Natural killer cell (primary cell): ENCODE data around the gene CTRB1. TPM values are rescaled to one million over a fixed set of nuclear protein-coding genes. Genes with fewer than 3 reads are reported as not detected.

ENCODE experiments used
- ATAC-seq, 3 donors: fragments of 150-1000 bp in 2 of 3; fragments of 200-7000 bp in 1 of 3; cut with Tn5 transposase; 1 replicate in 1 of 3; 2 replicates in 2 of 3; pipeline ENCODE4 v1.10.0; 2021; ENCODE audit warnings: mild to moderate bottlenecking in 2 of 3, moderate library complexity in 2 of 3
- DNase-seq, 2 donors: peaks; one replicate each; pipeline versions ENCODE4 v3.0.0 to v3.0.0-alpha.2; 2013 to 2021; ENCODE audit warnings: mixed read lengths in 1 of 2
- H3K27ac ChIP-seq: one replicate; pipeline ENCODE4 v1.5.1; 2013; ENCODE audit warnings: mild to moderate bottlenecking, low read length
- H3K27me3 ChIP-seq: one replicate; pipeline ENCODE4 v1.6.1; 2013; ENCODE audit warnings: low read length; ENCODE audit not compliant: control insufficient read depth, insufficient read depth
- H3K36me3 ChIP-seq: one replicate; pipeline ENCODE4 v1.6.1; 2013; ENCODE audit warnings: low read length; ENCODE audit not compliant: control insufficient read depth, insufficient read depth
- H3K4me1 ChIP-seq: one replicate; pipeline ENCODE4 v1.6.1; 2013; ENCODE audit warnings: low read length; ENCODE audit not compliant: control insufficient read depth, insufficient read depth
- H3K4me3 ChIP-seq: one replicate; pipeline ENCODE4 v1.5.1; 2013; ENCODE audit warnings: low read length
- H3K9me3 ChIP-seq: one replicate; pipeline ENCODE4 v1.6.1; 2013; ENCODE audit warnings: low read length; ENCODE audit not compliant: control insufficient read depth, insufficient read depth
- H3K27ac Mint-ChIP-seq, 2 donors: one replicate each; pipeline ENCODE4 v1.8.0; 2022; ENCODE audit warnings: mild to moderate bottlenecking in 2 of 2, mixed read lengths in 2 of 2, moderate library complexity in 1 of 2
- H3K27me3 Mint-ChIP-seq, 2 donors: one replicate each; pipeline ENCODE4 v1.8.0; 2022; ENCODE audit warnings: low read depth in 2 of 2, mixed read lengths in 2 of 2
- H3K36me3 Mint-ChIP-seq: one replicate; pipeline ENCODE4 v1.8.0; 2022; ENCODE audit warnings: mixed read lengths
- H3K4me1 Mint-ChIP-seq, 2 donors: one replicate each; pipeline ENCODE4 v1.8.0; 2022; ENCODE audit warnings: mixed read lengths in 2 of 2
- H3K4me3 Mint-ChIP-seq: one replicate; pipeline ENCODE4 v1.8.0; 2022; ENCODE audit warnings: mild to moderate bottlenecking, moderate library complexity, mixed read lengths
- H3K9me3 Mint-ChIP-seq, 2 donors: one replicate each; pipeline ENCODE4 v1.8.0; 2022; ENCODE audit warnings: mixed read lengths in 2 of 2
- WGBS: methylation state at CpG from one replicate; pipeline ENCODE4 v1.1.7; 2013; ENCODE audit warnings: missing lambda C conversion rate; ENCODE audit not compliant: insufficient coverage; 5-methylcytosine and 5-hydroxymethylcytosine counted together
- intact Hi-C: fragments of 100-400 bp; cut with micrococcal nuclease; formaldehyde crosslinking; loops from one replicate; pipeline ENCODE4 v1.14.2; 2022
- total RNA-seq, 4 donors: library from RNA; stranded (reverse); fragments of 120-200 nt in 1 of 4; gene quantifications; one replicate each; pipeline versions ENCODE4 v1.2.3 to v1.2.4, GENCODE V29; 2013 to 2022
- TF ChIP-seq, protein P1 (sequence below): fragments of 200-600 bp; IDR thresholded peaks from one replicate; pipeline ENCODE4 v1.8.0; 2022; ENCODE audit warnings: antibody characterized with exemption

Gene CTRB1
- total RNA-seq, 3 donors from 2014 or later (not counting 1 experiment from before 2014, with no cell fraction given), result not detected

DNA sequence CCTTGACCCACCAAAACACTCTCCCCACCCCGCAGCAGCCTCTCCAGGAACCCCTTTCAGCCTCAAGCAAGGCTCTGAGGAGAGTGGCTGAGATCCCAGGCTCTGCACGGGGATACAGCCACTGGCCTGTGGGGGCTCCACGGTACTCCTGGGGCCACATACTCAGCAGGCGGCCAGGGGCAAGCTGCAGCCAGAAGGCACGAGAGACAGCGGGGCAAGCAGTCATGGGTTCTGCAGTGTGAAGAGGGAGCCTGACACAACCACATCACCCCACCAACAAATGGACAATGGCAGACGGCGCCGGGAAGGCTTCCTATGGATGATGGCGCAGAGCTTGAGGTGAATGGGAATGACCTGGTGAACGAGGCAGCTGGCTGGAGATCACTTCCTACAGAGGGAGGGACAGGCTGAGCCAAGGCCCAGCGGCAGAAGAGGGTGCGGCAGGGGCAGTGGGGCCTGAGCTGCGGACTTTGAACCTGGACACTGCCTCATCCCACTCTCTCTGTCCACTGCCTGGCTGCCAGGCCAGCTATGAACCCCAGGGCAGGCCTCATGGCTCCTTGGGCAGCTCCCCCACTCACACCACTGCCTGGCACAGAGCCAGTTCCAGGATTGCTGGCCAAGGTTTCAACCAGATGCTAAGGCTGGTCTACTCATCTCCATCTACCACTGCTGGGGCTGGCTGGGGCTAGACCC lies 43.5 kb downstream of the CTRB1 start:
- H3K9me3 ChIP-seq, result no peaks in the 10 kb centered on the region
- 88% methylated on average over 13 of the region's 14 CpGs for WGBS
- H3K27ac Mint-ChIP-seq, result no peak overlapping the region

DNA sequence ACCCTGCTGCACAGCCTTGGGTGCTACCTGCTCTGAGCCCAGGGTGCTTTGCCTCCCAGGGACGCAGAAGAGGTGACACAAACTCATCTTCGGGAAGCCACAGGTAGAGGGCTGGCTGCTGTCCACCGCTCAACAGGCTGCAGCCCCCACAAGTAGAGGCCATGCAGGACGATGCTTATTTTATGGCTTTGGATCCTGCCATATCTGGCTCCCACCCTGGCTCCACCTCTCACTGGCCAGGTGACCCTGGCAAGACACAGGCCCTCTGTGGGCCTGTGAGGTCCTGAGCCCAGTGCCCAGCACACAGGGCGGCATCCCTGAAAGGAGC lies 44.0 kb downstream of the CTRB1 start:
- no peaks in the 10 kb centered on the region for H3K36me3 ChIP-seq
- 92% methylated on average over 5 of the region's 5 CpGs for WGBS
- peaks cover 36% of the 10 kb centered on the region for H3K27me3 ChIP-seq
- H3K36me3 Mint-ChIP-seq, result no peaks in the 10 kb centered on the region
- H3K4me1 ChIP-seq, result peaks cover 13% of the 10 kb centered on the region
- H3K9me3 ChIP-seq, result no peaks in the 10 kb centered on the region
- H3K27ac Mint-ChIP-seq, result no peak overlapping the region
- H3K4me3 Mint-ChIP-seq, result no peak overlapping the region
- no peak overlapping the region for H3K4me3 ChIP-seq
- H3K9me3 Mint-ChIP-seq, result no peaks in the 10 kb centered on the region
- H3K27me3 Mint-ChIP-seq, result peaks cover 54 to 58% of the 10 kb centered on the region in 2 donors
- H3K27ac ChIP-seq, result no peak overlapping the region
- ATAC-seq, result no peak
- TF ChIP-seq, protein P1, sequence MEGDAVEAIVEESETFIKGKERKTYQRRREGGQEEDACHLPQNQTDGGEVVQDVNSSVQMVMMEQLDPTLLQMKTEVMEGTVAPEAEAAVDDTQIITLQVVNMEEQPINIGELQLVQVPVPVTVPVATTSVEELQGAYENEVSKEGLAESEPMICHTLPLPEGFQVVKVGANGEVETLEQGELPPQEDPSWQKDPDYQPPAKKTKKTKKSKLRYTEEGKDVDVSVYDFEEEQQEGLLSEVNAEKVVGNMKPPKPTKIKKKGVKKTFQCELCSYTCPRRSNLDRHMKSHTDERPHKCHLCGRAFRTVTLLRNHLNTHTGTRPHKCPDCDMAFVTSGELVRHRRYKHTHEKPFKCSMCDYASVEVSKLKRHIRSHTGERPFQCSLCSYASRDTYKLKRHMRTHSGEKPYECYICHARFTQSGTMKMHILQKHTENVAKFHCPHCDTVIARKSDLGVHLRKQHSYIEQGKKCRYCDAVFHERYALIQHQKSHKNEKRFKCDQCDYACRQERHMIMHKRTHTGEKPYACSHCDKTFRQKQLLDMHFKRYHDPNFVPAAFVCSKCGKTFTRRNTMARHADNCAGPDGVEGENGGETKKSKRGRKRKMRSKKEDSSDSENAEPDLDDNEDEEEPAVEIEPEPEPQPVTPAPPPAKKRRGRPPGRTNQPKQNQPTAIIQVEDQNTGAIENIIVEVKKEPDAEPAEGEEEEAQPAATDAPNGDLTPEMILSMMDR, result no peak
- intact Hi-C loops, result no loop called here
- peaks cover 0 to 13% of the 10 kb centered on the region in 2 donors for H3K4me1 Mint-ChIP-seq
- DNase-seq, result no peak

More for the DNA sequence above, 43.5 kb downstream of the CTRB1 start:
- Histone ChIP-seq H3K4me3 (no peak overlapping the region), H3K36me3 (no peaks in the 10 kb centered on the region), H3K4me1 (peaks cover 13% of the 10 kb centered on the region), H3K27me3 (peaks cover 36% of the 10 kb centered on the region), H3K27ac (no peak overlapping the region)
- DNase-seq (no peak), ATAC-seq (no peak)
- Mint-ChIP-seq H3K4me3 (no peak overlapping the region), H3K9me3 (no peaks in the 10 kb centered on the region), H3K36me3 (no peaks in the 10 kb centered on the region), H3K27me3 (peaks cover 54 to 58% of the 10 kb centered on the region in 2 donors), H3K4me1 (peaks cover 0 to 13% of the 10 kb centered on the region in 2 donors)
- intact Hi-C loops, result no loop called here
- TF ChIP-seq, protein P1, result no peak

DNA sequence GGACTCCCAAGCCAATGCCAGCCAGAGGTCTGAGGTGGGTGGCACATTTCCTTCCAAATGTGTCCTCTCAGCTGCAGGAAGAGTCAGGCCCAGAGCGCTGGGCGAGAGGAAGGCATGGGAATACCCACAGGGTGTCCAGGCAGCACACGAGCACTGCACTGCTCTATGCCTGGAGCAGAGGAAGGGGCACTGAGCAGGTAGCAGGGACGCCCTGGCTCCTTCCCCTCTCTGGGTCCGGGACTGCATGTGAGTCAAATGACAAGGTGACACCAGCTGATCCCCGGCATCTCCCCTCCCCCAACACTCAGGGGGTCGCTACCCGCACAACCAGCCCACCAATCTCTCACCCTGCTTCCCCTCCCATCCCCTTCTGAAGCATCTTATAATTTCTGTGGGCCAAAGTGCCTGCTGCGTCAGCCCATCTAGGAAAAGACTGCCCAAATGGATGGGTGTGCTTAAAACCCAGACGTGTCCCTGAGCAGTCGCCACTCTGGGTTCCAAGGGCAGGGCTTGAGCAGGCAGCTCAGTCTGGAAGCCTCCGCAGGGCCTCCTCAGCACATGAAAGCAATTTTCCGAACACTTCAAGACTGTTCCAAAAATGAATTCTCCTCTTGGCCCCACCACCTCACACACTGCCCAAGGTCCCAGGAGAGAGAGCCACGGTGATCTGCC lies 44.6 kb downstream of the CTRB1 start:
- Mint-ChIP-seq H3K4me1 (peaks cover 0 to 13% of the 10 kb centered on the region in 2 donors), H3K27me3 (peaks cover 47 to 52% of the 10 kb centered on the region in 2 donors), H3K27ac (no peak overlapping the region), H3K36me3 (no peaks in the 10 kb centered on the region), H3K9me3 (no peaks in the 10 kb centered on the region), H3K4me3 (no peak overlapping the region)
- Histone ChIP-seq H3K27me3 (peaks cover 35% of the 10 kb centered on the region), H3K36me3 (no peaks in the 10 kb centered on the region), H3K4me3 (no peak overlapping the region), H3K27ac (no peak overlapping the region), H3K9me3 (no peaks in the 10 kb centered on the region), H3K4me1 (peaks cover 13% of the 10 kb centered on the region)
- TF ChIP-seq, protein P1, result no peak
- intact Hi-C loops, result no loop called here
- WGBS, result 84% methylated on average over 13 of the region's 14 CpGs
- no peak for DNase-seq
- no peak for ATAC-seq
